ENCODE measurements around the gene CHPF.

The CHPF gene

GRCh38 chr2:219513787-219514186 lies 29.8 kb downstream of the CHPF start:
- no peak for DNase-seq (ENCODE audit: extremely low read depth, insufficient read length)
- Histone ChIP-seq H3K36me3 (ENCODE audit: control insufficient read depth, insufficient read depth, low read length) (no peaks in the 10 kb centered on the region), H3K27me3 (replicated peaks; ENCODE audit: control insufficient read depth, insufficient read depth, low read length) (peaks cover 4% of the 10 kb centered on the region), H3K4me3 (replicated peaks; ENCODE audit: low read depth, low read length) (no peak overlapping the region)
- TF ChIP-seq CTCF (IDR thresholded peaks at IDR 0.05; ENCODE audit: insufficient read depth, low read length, poor library complexity, severe bottlenecking): no peak

- no peak overlapping the region for H3K4me3 ChIP-seq (replicated peaks; ENCODE audit: low read depth, low read length)
- no peak for DNase-seq (ENCODE audit: extremely low read depth, insufficient read length)
- H3K36me3 ChIP-seq (ENCODE audit: control insufficient read depth, insufficient read depth, low read length): peaks cover 2% of the 10 kb centered on the region; the same call in 1 of the 2 replicates
- peaks cover 4% of the 10 kb centered on the region for H3K27me3 ChIP-seq (replicated peaks; ENCODE audit: control insufficient read depth, insufficient read depth, low read length)
- no peak for TF ChIP-seq CTCF (IDR thresholded peaks at IDR 0.05; ENCODE audit: insufficient read depth, low read length, poor library complexity, severe bottlenecking)
Measured at GRCh38 chr2:219512524-219513216, 30.9 kb downstream of the CHPF start.

- no peak for TF ChIP-seq CTCF (IDR thresholded peaks at IDR 0.05; ENCODE audit: insufficient read depth, low read length, poor library complexity, severe bottlenecking)
- Histone ChIP-seq H3K36me3 (ENCODE audit: control insufficient read depth, insufficient read depth, low read length) (peaks cover 4% of the 10 kb centered on the region; the same call in 1 of the 2 replicates), H3K27me3 (replicated peaks; ENCODE audit: control insufficient read depth, insufficient read depth, low read length) (peaks cover 4% of the 10 kb centered on the region), H3K4me3 (replicated peaks; ENCODE audit: low read depth, low read length) (no peak overlapping the region)
- no peak for DNase-seq (ENCODE audit: extremely low read depth, insufficient read length)
Measured at GRCh38 chr2:219511547-219512325, 31.9 kb downstream of the CHPF start.

GRCh38 chr2:219510512-219511135 lies 33.0 kb downstream of the CHPF start:
- Histone ChIP-seq H3K27me3 (replicated peaks; ENCODE audit: control insufficient read depth, insufficient read depth, low read length) (peaks cover 4% of the 10 kb centered on the region), H3K4me3 (replicated peaks; ENCODE audit: low read depth, low read length) (no peak overlapping the region), H3K36me3 (ENCODE audit: control insufficient read depth, insufficient read depth, low read length) (peaks cover 10% of the 10 kb centered on the region)
- DNase-seq (ENCODE audit: extremely low read depth, insufficient read length): no peak
- TF ChIP-seq CTCF (IDR thresholded peaks at IDR 0.05; ENCODE audit: insufficient read depth, low read length, poor library complexity, severe bottlenecking): no peak

- peaks cover 2% of the 10 kb centered on the region; the same call in 1 of the 2 replicates for H3K27me3 ChIP-seq (replicated peaks; ENCODE audit: control insufficient read depth, insufficient read depth, low read length)
- no peak overlapping the region for H3K4me3 ChIP-seq (replicated peaks; ENCODE audit: low read depth, low read length)
- peak; percentile 75 for TF ChIP-seq CTCF (IDR thresholded peaks at IDR 0.05; ENCODE audit: insufficient read depth, low read length, poor library complexity, severe bottlenecking)
- DNase-seq (ENCODE audit: extremely low read depth, insufficient read length): no peak
- H3K36me3 ChIP-seq (ENCODE audit: control insufficient read depth, insufficient read depth, low read length): peaks cover 13% of the 10 kb centered on the region
Measured at GRCh38 chr2:219509780-219510511, 33.7 kb downstream of the CHPF start.
